ENCODE measurements around the gene FBLN5.
"Not testable (repeated sequence)": the region's sequence is repeated elsewhere in the genome, so short reads cannot be mapped to it uniquely, and the experiment has no call there.

Gene FBLN5

GRCh38 chr14:91910196-91910595 lies 37.3 kb downstream of the FBLN5 start:
- no peak for DNase-seq (ENCODE audit: low read depth in 4 of 4, low spot score in 1 of 4)

DNA sequence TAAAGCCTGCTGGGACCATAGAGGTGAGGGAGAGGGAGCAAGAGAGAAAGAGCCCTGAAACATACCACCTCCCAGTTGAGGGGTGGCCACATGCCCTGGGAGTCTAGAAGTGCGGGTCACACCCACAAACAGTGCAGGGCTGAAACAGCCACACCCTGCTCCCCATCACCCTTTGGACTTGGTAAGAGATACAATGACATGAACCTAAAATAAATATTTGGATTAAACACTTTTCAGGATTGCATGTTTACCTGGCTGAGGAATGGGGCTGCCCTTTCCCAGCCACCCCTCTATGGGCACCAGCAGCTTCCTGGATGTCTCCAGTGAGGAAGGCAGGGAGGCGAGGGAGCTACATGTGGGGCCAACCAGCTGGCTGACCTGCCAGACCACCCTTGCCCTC lies 41.1 kb downstream of the FBLN5 start:
- no peak for DNase-seq (ENCODE audit: low read depth in 4 of 4, low spot score in 1 of 4)

- DNase-seq (ENCODE audit: low read depth in 4 of 4, low spot score in 1 of 4), result no peak
Measured at GRCh38 chr14:91904956-91905645, 42.4 kb downstream of the FBLN5 start.

GRCh38 chr14:91904483-91904882 lies 43.0 kb downstream of the FBLN5 start:
- no peak for DNase-seq (ENCODE audit: low read depth in 4 of 4, low spot score in 1 of 4)

DNA sequence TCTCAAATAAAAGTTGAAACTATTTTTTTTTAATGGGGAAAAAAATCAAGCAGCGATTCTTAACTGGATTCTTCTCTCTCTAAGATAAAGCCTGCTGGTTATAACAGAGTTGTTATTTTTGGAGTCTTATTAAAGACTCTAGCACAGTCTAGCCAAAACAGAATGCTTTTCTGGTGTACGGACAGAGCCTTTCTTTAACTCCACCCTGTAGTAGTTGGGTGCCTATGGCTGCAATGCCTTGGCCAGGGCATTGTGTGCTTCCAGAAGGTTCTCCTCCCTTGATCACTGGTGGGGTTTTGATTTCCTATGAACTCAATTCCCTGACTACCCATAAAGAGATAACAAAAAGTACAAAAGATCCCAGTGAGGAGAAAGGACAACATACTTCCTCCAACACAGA lies 44.4 kb downstream of the FBLN5 start:
- no peak for DNase-seq (ENCODE audit: low read depth in 4 of 4, low spot score in 1 of 4)

GRCh38 chr14:91902336-91902735 lies 45.2 kb downstream of the FBLN5 start:
- DNase-seq (ENCODE audit: low read depth in 4 of 4, low spot score in 1 of 4), result no peak

DNA sequence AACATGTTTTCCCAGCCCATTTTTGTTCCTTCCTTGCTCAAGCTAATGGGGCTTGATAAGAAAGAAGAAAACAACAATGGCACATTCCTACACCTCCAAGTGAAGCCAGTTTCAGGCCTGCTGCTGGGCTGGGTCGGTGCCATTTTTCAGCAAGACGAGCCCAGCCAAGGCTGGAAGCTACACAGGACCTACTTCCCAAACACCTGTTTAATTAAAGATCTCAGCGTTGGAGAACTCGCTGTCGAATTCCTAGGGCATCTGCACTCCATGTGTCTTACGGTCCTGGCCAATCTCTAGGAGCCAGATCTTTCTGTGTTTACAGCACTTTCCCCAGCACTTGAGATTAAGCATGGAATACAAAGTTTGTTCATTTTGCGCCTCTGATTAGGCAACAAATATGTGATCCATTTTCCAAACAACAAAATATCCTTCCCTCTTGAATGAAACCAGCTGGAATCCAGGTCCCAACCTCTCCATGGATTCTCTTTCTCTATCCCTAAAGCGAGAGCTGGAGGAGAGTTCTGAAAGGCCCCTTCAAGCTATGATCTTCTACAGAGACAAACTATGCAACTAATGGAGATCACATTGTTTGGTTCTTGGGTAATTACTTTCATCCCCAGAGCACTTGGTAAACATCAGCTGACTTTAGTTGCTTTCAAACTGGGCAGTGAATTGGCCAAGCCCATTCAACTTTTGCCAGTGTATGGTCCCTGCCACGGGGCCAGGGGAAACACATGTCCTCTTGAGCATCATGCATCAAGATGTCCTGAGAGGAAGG lies 45.9 kb downstream of the FBLN5 start:
- no peak for DNase-seq (ENCODE audit: low read depth in 4 of 4, low spot score in 1 of 4)

GRCh38 chr14:91899806-91900205 lies 47.7 kb downstream of the FBLN5 start:
- no peak for DNase-seq (ENCODE audit: low read depth in 4 of 4, low spot score in 1 of 4)

DNA sequence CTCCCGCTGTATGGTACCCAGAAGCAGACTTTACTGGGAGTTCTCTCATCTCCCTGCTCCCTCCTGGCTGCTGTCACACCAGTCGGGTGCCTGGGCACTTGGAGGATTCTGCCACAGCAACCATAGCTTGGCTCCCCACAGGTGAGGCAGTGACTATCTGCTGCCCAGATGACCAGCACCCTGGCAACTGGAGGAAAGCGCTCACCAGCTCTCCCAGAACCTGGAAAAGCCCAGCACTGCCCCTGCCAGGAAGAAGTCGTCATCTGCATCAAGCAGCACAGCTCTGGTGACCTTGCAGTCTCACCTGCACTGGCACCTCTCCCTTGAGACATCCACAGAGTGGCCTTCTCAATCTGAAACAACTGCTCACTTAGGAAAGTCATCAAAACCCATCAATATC lies 48.3 kb downstream of the FBLN5 start:
- no peak for DNase-seq (ENCODE audit: low read depth in 4 of 4, low spot score in 1 of 4)

DNA sequence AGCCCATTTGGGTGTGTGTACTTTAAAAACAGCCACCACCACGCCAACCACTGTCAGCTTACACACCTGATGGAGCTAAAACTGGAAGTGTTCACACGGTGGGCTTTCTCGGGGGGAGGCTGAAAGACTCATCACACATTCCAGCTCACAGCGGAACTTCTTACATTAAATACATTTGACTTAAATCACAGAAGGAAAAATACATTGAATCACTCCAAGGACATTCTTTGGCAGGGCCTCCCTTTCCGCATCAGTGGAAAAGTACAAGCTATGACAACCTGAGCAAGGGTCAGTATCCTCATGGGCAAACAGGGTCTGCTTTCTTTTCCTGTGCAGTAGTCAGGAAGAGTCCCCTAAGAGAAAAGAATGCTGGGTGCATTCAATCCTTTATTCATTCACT lies 49.1 kb downstream of the FBLN5 start:
- no peak for DNase-seq (ENCODE audit: low read depth in 4 of 4, low spot score in 1 of 4)

- not testable (repeated sequence) for DNase-seq (ENCODE audit: low read depth in 4 of 4, low spot score in 1 of 4)
Measured at GRCh38 chr14:91897716-91898115, 49.8 kb downstream of the FBLN5 start.

DNA sequence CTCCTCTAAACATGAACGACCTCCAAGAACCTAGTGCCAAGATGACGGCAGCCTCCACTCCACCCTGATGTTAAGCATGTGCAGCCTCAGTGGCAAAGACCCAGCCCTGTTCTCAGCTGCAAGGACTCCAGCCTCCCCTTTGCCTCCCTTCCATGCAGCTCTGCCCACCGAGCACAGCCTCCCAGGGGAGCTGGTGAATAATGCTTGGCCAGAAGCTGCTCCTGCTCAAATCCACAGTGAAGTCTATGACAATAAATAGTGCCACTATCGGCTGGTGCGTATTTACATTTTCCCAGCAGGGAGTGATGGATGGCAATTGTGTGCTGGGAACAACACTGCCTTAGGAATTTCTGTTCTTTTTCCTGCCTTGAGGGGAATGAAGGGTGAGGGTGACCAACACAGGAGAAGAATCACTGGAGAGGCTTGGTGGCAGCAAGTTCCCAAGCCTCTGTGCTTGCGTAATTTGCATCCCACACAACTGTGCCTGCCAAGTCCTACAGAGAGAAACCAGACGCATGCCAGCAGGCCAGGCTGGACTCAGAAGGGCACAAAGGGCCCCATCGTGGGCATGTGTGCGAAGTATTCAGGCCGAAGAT lies 50.3 kb downstream of the FBLN5 start:
- no peak for DNase-seq (ENCODE audit: low read depth in 4 of 4, low spot score in 1 of 4)

DNA sequence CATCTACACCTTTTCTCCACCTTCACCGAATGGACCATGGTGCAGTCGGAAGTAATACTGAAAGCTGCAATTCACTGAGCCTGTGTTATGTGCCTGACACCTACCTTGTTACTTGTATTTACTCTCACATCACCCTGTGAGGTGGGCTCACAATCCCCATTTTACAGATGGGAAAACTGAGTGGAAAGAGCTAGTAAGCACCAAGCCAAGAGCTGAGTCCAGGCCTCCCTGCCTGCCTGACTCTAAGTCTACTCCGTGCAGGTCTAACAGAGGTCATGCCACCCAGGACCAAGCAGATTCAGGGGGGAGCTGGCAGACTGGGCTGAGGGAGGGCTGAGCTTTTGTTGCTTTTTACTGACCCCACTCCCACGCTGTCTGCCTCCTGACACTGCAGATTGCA lies 51.1 kb downstream of the FBLN5 start:
- no peak for DNase-seq (ENCODE audit: low read depth in 4 of 4, low spot score in 1 of 4)

GRCh38 chr14:91893669-91894068 lies 53.8 kb downstream of the FBLN5 start:
- DNase-seq (ENCODE audit: low read depth in 4 of 4, low spot score in 1 of 4), result peak in 1 of 4 experiments; percentile 37

- no peak for DNase-seq (ENCODE audit: low read depth in 4 of 4, low spot score in 1 of 4)
Measured at GRCh38 chr14:91893007-91893406, 54.5 kb downstream of the FBLN5 start.

- DNase-seq (ENCODE audit: low read depth in 4 of 4, low spot score in 1 of 4), result no peak
Measured at GRCh38 chr14:91891721-91892220, 55.7 kb downstream of the FBLN5 start.

DNA sequence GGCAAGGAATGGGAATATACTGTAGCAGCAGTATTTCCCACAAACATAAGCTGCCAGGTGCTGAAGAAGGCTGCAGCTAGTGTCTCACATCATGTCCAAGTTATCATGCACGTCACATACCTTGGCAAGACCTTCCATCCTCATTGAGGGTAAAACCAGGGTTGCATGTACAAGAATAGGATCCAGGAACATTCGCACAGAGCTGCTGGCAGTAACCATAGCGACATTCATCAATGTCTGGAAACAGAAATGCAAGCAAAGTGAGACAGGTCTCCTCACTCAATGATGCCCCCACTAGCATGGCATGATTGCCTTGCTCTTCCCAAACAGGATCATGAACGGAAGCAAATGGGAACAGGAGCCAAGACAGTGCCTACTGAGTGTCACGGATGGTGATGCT lies 56.4 kb downstream of the FBLN5 start:
- DNase-seq (ENCODE audit: low read depth in 4 of 4, low spot score in 1 of 4), result no peak

- DNase-seq (ENCODE audit: low read depth in 4 of 4, low spot score in 1 of 4), result no peak
Measured at GRCh38 chr14:91890291-91890749, 57.2 kb downstream of the FBLN5 start.

GRCh38 chr14:91889477-91890211 lies 57.9 kb downstream of the FBLN5 start:
- DNase-seq (ENCODE audit: low read depth in 4 of 4, low spot score in 1 of 4), result no peak

DNA sequence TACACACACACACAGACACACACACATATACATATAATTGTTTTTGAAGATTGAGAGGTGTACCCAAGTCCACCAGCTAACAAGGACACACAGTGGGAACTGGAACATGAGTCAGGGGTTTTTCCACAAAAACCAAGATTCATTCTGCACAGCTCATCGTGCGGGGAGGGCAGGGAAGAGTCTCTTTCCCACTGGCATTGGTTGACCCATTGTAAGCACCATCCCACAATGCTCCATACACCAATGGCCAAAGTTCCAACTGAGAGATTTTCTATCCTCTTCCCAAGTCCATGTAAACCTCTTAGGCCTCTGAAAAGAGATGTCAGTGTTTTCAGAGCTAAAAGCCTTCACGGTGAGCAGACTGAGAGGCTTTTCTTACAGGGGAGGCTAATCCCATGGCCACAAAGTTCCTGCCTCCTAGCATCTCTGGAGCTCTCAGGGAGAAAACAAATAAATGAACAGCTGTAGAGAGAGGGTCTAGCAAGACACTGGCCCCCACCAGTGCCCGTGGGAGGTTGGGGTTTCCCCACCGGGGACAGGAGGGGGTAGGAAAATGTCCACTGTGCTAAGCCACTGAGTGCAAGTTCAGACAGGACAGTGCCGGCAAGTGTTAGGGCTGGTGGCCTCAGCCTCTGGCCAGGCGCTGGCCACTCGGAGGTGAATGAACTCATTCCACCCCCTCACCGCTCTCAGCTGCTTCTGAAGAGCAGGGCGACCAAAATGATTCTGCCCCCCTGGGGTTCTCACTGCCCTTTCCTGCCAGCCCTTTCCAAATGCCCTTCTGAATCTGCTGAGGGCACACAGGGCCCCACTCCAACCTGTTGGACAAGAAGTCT lies 58.6 kb downstream of the FBLN5 start:
- no peak for DNase-seq (ENCODE audit: low read depth in 4 of 4, low spot score in 1 of 4)
